H9 (cell line): ENCODE measurements around the gene PLD1. TPM values are rescaled to one million over a fixed set of nuclear protein-coding genes. Genes with fewer than 3 reads are reported as not detected.

Source experiments
- DNase-seq: peaks from one replicate; pipeline ENCODE4 v3.0.0-alpha.2; 2017
- H2AFZ ChIP-seq: one replicate; pipeline ENCODE4 v1.6.1; 2013; ENCODE audit warnings: mild to moderate bottlenecking, low read length, control low read depth, moderate library complexity
- H2AK5ac ChIP-seq: 2 replicates; pipeline ENCODE4 v1.6.1; 2013; ENCODE audit warnings: low read length, control low read depth, mixed read lengths; ENCODE audit not compliant: insufficient read length
- H2BK120ac ChIP-seq: one replicate; pipeline ENCODE4 v1.6.1; 2013; ENCODE audit warnings: low read depth, mild to moderate bottlenecking, low read length, control low read depth, inconsistent platforms; ENCODE audit not compliant: poor library complexity, severe bottlenecking
- H2BK12ac ChIP-seq: 2 replicates; pipeline ENCODE4 v1.6.1; 2013; ENCODE audit warnings: low read length, control low read depth, mixed read lengths, low read depth; ENCODE audit not compliant: insufficient read length
- H2BK15ac ChIP-seq: 2 replicates; pipeline ENCODE4 v1.6.1; 2013; ENCODE audit warnings: low read depth, low read length, control low read depth
- H2BK20ac ChIP-seq: one replicate; pipeline ENCODE4 v1.6.1; 2013; ENCODE audit warnings: low read depth, mild to moderate bottlenecking, low read length, control low read depth, inconsistent platforms; ENCODE audit not compliant: poor library complexity, severe bottlenecking
- H2BK5ac ChIP-seq: 2 replicates; pipeline ENCODE4 v1.6.1; 2013; ENCODE audit warnings: low read length, control low read depth, mixed read lengths; ENCODE audit not compliant: insufficient read length
- H3K14ac ChIP-seq: 2 replicates; pipeline ENCODE4 v1.6.1; 2013; ENCODE audit warnings: low read length, control low read depth; ENCODE audit not compliant: insufficient read depth
- H3K18ac ChIP-seq: 2 replicates; pipeline ENCODE4 v1.6.1; 2013; ENCODE audit warnings: low read depth, mild to moderate bottlenecking, mixed read lengths, low read length, control low read depth; ENCODE audit not compliant: insufficient read length
- H3K23ac ChIP-seq: 2 replicates; pipeline ENCODE4 v1.6.1; 2013; ENCODE audit warnings: low read length, control low read depth, mixed read lengths, low read depth; ENCODE audit not compliant: insufficient read length
- H3K23me2 ChIP-seq: 2 replicates; pipeline ENCODE4 v1.6.1; 2013; ENCODE audit warnings: low read depth, mild to moderate bottlenecking, mixed read lengths, low read length, control low read depth; ENCODE audit not compliant: insufficient read length, poor library complexity, severe bottlenecking
- H3K27ac ChIP-seq: 2 replicates; pipeline ENCODE4 v1.5.1; 2013; ENCODE audit warnings: low read length, control low read depth, mixed read lengths, low read depth; ENCODE audit not compliant: insufficient read length
- H3K27me3 ChIP-seq: 2 replicates; pipeline ENCODE4 v1.6.1; 2013; ENCODE audit warnings: low read length, control low read depth, inconsistent platforms; ENCODE audit not compliant: insufficient read depth
- H3K4ac ChIP-seq: 2 replicates; pipeline ENCODE4 v1.6.1; 2013; ENCODE audit warnings: low read depth, mild to moderate bottlenecking, control low read depth, inconsistent platforms, low read length, moderate library complexity
- H3K4me1 ChIP-seq: 2 replicates; pipeline ENCODE4 v1.6.1; 2013; ENCODE audit warnings: low read length, control low read depth, inconsistent platforms; ENCODE audit not compliant: insufficient read depth
- H3K4me2 ChIP-seq: 2 replicates; pipeline ENCODE4 v1.6.1; 2013; ENCODE audit warnings: low read length, control low read depth, mixed read lengths; ENCODE audit not compliant: insufficient read length, insufficient read depth
- H3K56ac ChIP-seq: 2 replicates; pipeline ENCODE4 v1.6.1; 2013; ENCODE audit warnings: low read depth, mild to moderate bottlenecking, mixed read lengths, low read length, control low read depth; ENCODE audit not compliant: insufficient read length
- H3K79me1 ChIP-seq: 2 replicates; pipeline ENCODE4 v1.6.1; 2013; ENCODE audit warnings: low read depth, mild to moderate bottlenecking, moderate library complexity, low read length, control low read depth, inconsistent platforms; ENCODE audit not compliant: insufficient read depth, poor library complexity, severe bottlenecking
- H3K79me2 ChIP-seq: 2 replicates; pipeline ENCODE4 v1.6.1; 2013; ENCODE audit warnings: low read length, control low read depth, inconsistent platforms; ENCODE audit not compliant: insufficient read depth
- H3K9ac ChIP-seq: 2 replicates; pipeline ENCODE4 v1.6.1; 2013; ENCODE audit warnings: low read length, control low read depth, mixed read lengths; ENCODE audit not compliant: insufficient read length; ENCODE audit errors: extremely low read depth
- H3K9me3 ChIP-seq: one replicate; pipeline ENCODE4 v1.6.1; 2013; ENCODE audit warnings: low read depth, low read length, inconsistent platforms; ENCODE audit not compliant: control insufficient read depth
- H3T11ph ChIP-seq: one replicate; pipeline ENCODE4 v1.6.1; 2013; ENCODE audit warnings: mild to moderate bottlenecking, low read length, control low read depth, inconsistent platforms
- H4K20me1 ChIP-seq: one replicate; pipeline ENCODE4 v1.6.1; 2013; ENCODE audit not compliant: control insufficient read depth, insufficient read length, insufficient read depth
- H4K5ac ChIP-seq: 2 replicates; pipeline ENCODE4 v1.6.1; 2013; ENCODE audit warnings: low read depth, mild to moderate bottlenecking, mixed read lengths, low read length, control low read depth; ENCODE audit not compliant: insufficient read length
- H4K8ac ChIP-seq: replicated peaks from 2 replicates; pipeline ENCODE4 v1.6.1; 2013; ENCODE audit warnings: low read length, control low read depth, mixed read lengths, low read depth; ENCODE audit not compliant: insufficient read length
- H4K91ac ChIP-seq: 2 replicates; pipeline ENCODE4 v1.6.1; 2013; ENCODE audit warnings: low read depth, mild to moderate bottlenecking, moderate library complexity, mixed read lengths, low read length, control low read depth; ENCODE audit not compliant: insufficient read length
- H3K27ac Mint-ChIP-seq, 3 experiments: 2 replicates in 2 of 3; 3 replicates in 1 of 3; pipeline ENCODE4 v1.8.0; 2020 to 2021; ENCODE audit warnings: mixed read lengths in 3 of 3, mild to moderate bottlenecking in 1 of 3, moderate library complexity in 1 of 3
- H3K27me3 Mint-ChIP-seq: 2 replicates; pipeline ENCODE4 v1.8.0; 2021; ENCODE audit warnings: low read depth, mild to moderate bottlenecking, moderate library complexity, mixed read lengths
- H3K36me3 Mint-ChIP-seq, 3 experiments: 2 replicates in 2 of 3; 3 replicates in 1 of 3; pipeline ENCODE4 v1.8.0; 2020 to 2021; ENCODE audit warnings: low read depth in 3 of 3, mixed read lengths in 3 of 3; ENCODE audit not compliant: insufficient read depth in 1 of 3
- H3K4me1 Mint-ChIP-seq, 2 experiments: 2 replicates each; pipeline ENCODE4 v1.8.0; 2020; ENCODE audit warnings: mixed read lengths in 2 of 2
- H3K4me3 Mint-ChIP-seq, 2 experiments: 2 replicates in 1 of 2; 3 replicates in 1 of 2; pipeline ENCODE4 v1.8.0; 2020 to 2021; ENCODE audit warnings: mild to moderate bottlenecking in 2 of 2, mixed read lengths in 2 of 2, moderate library complexity in 1 of 2
- H3K9me3 Mint-ChIP-seq, 2 experiments: 2 replicates in 1 of 2; 3 replicates in 1 of 2; pipeline ENCODE4 v1.8.0; 2020; ENCODE audit warnings: mild to moderate bottlenecking in 2 of 2, mixed read lengths in 2 of 2, moderate library complexity in 1 of 2
- total RNA-seq: library from RNA; stranded (reverse); gene quantifications from 2 replicates; pipeline ENCODE4 v1.2.1, GENCODE V29; 2021
- TF ChIP-seq, protein P1 (sequence below): fragments of 200-600 bp; sonication (generic); conservative IDR thresholded peaks from 3 replicates; pipeline ENCODE4 v1.8.0; 2021; ENCODE audit warnings: antibody characterized with exemption, mild to moderate bottlenecking

The PLD1 gene
- total RNA-seq, 1 experiment from 2014 or later: 1.8 TPM

DNA sequence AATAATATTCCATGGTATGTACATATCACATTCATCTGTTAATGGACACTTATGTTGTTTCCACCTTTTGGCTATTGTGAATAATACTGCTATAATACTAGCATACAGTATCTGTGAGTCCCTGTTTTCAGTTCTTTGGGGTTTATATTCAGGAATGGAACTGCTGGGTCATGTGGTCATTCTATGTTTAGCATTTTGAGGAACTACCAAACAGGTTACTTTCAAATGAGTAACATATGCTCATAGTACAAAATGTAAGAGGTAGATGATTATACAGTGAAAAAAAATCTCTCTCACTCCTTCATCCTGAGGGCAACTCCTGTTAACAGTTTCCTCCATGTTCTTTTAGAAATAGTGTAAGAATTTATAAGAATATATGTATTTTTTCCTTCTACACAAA lies 162.2 kb downstream of the PLD1 start:
- H3K56ac ChIP-seq: no peak overlapping the region
- no peak overlapping the region for H2BK120ac ChIP-seq
- H2AK5ac ChIP-seq: no peak overlapping the region
- Mint-ChIP-seq H3K4me1 (peaks cover 0 to 6% of the 10 kb centered on the region in 2 experiments; a peak in 3 of 4 replicates), H3K36me3 (no peaks in the 10 kb centered on the region), H3K9me3 (no peaks in the 10 kb centered on the region), H3K27ac (no peak overlapping the region), H3K4me3 (no peak overlapping the region), H3K27me3 (no peaks in the 10 kb centered on the region)
- H3K27me3 ChIP-seq: no peaks in the 10 kb centered on the region
- H2AFZ ChIP-seq: no peak overlapping the region
- H3K23me2 ChIP-seq: no peaks in the 10 kb centered on the region
- DNase-seq: no peak
- no peak overlapping the region for H3K4me2 ChIP-seq
- H4K5ac ChIP-seq: no peak overlapping the region
- H3K79me1 ChIP-seq: no peaks in the 10 kb centered on the region
- no peak overlapping the region for H3K14ac ChIP-seq
- TF ChIP-seq, protein P1, sequence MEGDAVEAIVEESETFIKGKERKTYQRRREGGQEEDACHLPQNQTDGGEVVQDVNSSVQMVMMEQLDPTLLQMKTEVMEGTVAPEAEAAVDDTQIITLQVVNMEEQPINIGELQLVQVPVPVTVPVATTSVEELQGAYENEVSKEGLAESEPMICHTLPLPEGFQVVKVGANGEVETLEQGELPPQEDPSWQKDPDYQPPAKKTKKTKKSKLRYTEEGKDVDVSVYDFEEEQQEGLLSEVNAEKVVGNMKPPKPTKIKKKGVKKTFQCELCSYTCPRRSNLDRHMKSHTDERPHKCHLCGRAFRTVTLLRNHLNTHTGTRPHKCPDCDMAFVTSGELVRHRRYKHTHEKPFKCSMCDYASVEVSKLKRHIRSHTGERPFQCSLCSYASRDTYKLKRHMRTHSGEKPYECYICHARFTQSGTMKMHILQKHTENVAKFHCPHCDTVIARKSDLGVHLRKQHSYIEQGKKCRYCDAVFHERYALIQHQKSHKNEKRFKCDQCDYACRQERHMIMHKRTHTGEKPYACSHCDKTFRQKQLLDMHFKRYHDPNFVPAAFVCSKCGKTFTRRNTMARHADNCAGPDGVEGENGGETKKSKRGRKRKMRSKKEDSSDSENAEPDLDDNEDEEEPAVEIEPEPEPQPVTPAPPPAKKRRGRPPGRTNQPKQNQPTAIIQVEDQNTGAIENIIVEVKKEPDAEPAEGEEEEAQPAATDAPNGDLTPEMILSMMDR: no peak
- H3K27ac ChIP-seq: no peak overlapping the region
- H2BK15ac ChIP-seq: no peak overlapping the region
- no peak overlapping the region for H4K91ac ChIP-seq
- no peak overlapping the region for H2BK12ac ChIP-seq
- no peak overlapping the region for H3K4ac ChIP-seq
- no peaks in the 10 kb centered on the region for H3K4me1 ChIP-seq
- H3K9me3 ChIP-seq: no peaks in the 10 kb centered on the region
- no peak overlapping the region for H3T11ph ChIP-seq
- no peaks in the 10 kb centered on the region for H4K20me1 ChIP-seq
- H2BK20ac ChIP-seq: no peak overlapping the region
- H4K8ac ChIP-seq: no peak overlapping the region
- no peak overlapping the region for H3K18ac ChIP-seq
- no peak overlapping the region for H3K23ac ChIP-seq
- no peak overlapping the region for H2BK5ac ChIP-seq
- H3K9ac ChIP-seq: no peak overlapping the region
- H3K79me2 ChIP-seq: no peaks in the 10 kb centered on the region
